GM18502 (cell line): ENCODE measurements around the gene SCD5.
A peak's percentile ranks its signal among the peaks of the same experiment; 100 is the strongest.

ENCODE experiments used
- ATAC-seq: cut with Tn5 transposase; IDR thresholded peaks from one replicate; pipeline ENCODE4 v1.9.1; 2021; ENCODE audit warnings: mild to moderate bottlenecking; ENCODE audit not compliant: unreplicated experiment, poor library complexity

SCD5 gene

GRCh38 chr4:82797405-82798111 is 1.0 kb downstream of the SCD5 start:
- no peak for ATAC-seq

GRCh38 chr4:82797040-82797404 is 1.6 kb downstream of the SCD5 start:
- no peak for ATAC-seq

GRCh38 chr4:82792912-82793649 is 5.5 kb downstream of the SCD5 start:
- no peak for ATAC-seq

- ATAC-seq: no peak
Measured at GRCh38 chr4:82791179-82791578, 7.4 kb downstream of the SCD5 start.

GRCh38 chr4:82790060-82790660 is 8.4 kb downstream of the SCD5 start:
- ATAC-seq: no peak

- ATAC-seq: no peak
Measured at GRCh38 chr4:82789025-82789776, 9.4 kb downstream of the SCD5 start.

- ATAC-seq: no peak
Measured at GRCh38 chr4:82787342-82787741, 11.3 kb downstream of the SCD5 start.

GRCh38 chr4:82786828-82787227 is 11.8 kb downstream of the SCD5 start:
- ATAC-seq: no peak

- ATAC-seq: no peak
Measured at GRCh38 chr4:82785611-82786400, 12.8 kb downstream of the SCD5 start.

GRCh38 chr4:82784681-82785610 is 13.7 kb downstream of the SCD5 start:
- no peak for ATAC-seq

GRCh38 chr4:82782626-82783345 is 15.8 kb downstream of the SCD5 start:
- ATAC-seq: no peak

GRCh38 chr4:82780752-82781231 is 17.8 kb downstream of the SCD5 start:
- peak; percentile 64 for ATAC-seq

- no peak for ATAC-seq
Measured at GRCh38 chr4:82780170-82780751, 18.3 kb downstream of the SCD5 start.

- ATAC-seq: no peak
Measured at GRCh38 chr4:82779032-82779431, 19.6 kb downstream of the SCD5 start.

GRCh38 chr4:82777857-82778525 is 20.6 kb downstream of the SCD5 start:
- ATAC-seq: no peak

GRCh38 chr4:82776925-82777542 is 21.6 kb downstream of the SCD5 start:
- ATAC-seq: no peak

- no peak for ATAC-seq
Measured at GRCh38 chr4:82775243-82775642, 23.4 kb downstream of the SCD5 start.
